HepG2 (cell line): Measurements from ENCODE around the gene EXOSC9. TPM values are rescaled to one million over a fixed set of nuclear protein-coding genes. Genes with fewer than 3 reads are reported as not detected.

ENCODE experiments used
- ATAC-seq: fragments of 200-7000 bp; cut with Tn5 transposase; 3 replicates; pipeline ENCODE4 v1.9.1; 2020; ENCODE audit warnings: mild to moderate bottlenecking, moderate library complexity
- BruUV-seq: library from RNA; stranded (reverse); fragments of 400-500 nt; replicated peaks from 2 replicates; lab custom pipeline; 2021; lab: Mats Ljungman, UMichigan
- CTCF ChIA-PET: fragments of 300-600 bp; formaldehyde crosslinking; extraction: SDS; loops from one replicate; lab custom pipeline; 2021; ENCODE audit warnings: low total read pairs, inconsistent platforms, low intra/inter-chr PET ratio; lab: Yijun Ruan, JAX
- POLR2A ChIA-PET: fragments of 350-600 bp; sonication (Branson Sonifier 250); formaldehyde crosslinking; loops from one replicate; lab custom pipeline; 2020; ENCODE audit warnings: antibody characterized with exemption, inconsistent platforms; lab: Yijun Ruan, JAX
- DNase-seq: peaks from one replicate; pipeline ENCODE4 v3.0.0-alpha.2; 2015; ENCODE audit warnings: low spot score
- FAIRE-seq: peaks from 3 replicates; lab custom pipeline; 2011; peaks lifted over from hg19 to GRCh38; lab: Jason Lieb, UNC
- H2AFZ ChIP-seq: one replicate; pipeline ENCODE4 v1.6.1; 2011; ENCODE audit warnings: low read length, inconsistent platforms
- H3K27ac ChIP-seq: fragments of 300-600 bp; 3 replicates; pipeline ENCODE4 v1.8.0; 2011; ENCODE audit warnings: mixed run types, mild to moderate bottlenecking, mixed read lengths, low read length, inconsistent platforms; ENCODE audit not compliant: insufficient read depth; ENCODE audit errors: extremely low read length
- H3K27me3 ChIP-seq, 2 experiments: fragments of 200-600 bp in 1 of 2; 2 replicates in 1 of 2; 3 replicates in 1 of 2; pipeline versions ENCODE4 v1.6.0 to v1.8.0; 2011; ENCODE audit warnings: low read length in 2 of 2, mild to moderate bottlenecking in 2 of 2, moderate library complexity in 2 of 2, inconsistent platforms in 1 of 2; ENCODE audit not compliant: insufficient read depth in 2 of 2, control insufficient read depth in 1 of 2
- H3K36me3 ChIP-seq, 2 experiments: fragments of 200-600 bp in 1 of 2; replicated peaks in 1 of 2; 2 replicates in 1 of 2; 3 replicates in 1 of 2; pipeline versions ENCODE4 v1.5.1 to v1.8.0; 2011; ENCODE audit warnings: low read length in 2 of 2, inconsistent platforms in 1 of 2; ENCODE audit not compliant: insufficient read depth in 2 of 2, control insufficient read depth in 1 of 2
- H3K4me1 ChIP-seq: 2 replicates; pipeline ENCODE4 v1.5.1; 2012; ENCODE audit warnings: low read length, inconsistent platforms; ENCODE audit not compliant: insufficient read depth
- H3K4me2 ChIP-seq: 2 replicates; pipeline ENCODE4 v1.6.0; 2011; ENCODE audit warnings: low read depth, low read length, inconsistent platforms
- H3K4me3 ChIP-seq, 3 experiments: fragments of 200-600 bp in 1 of 3; sonication (generic), shearing (Covaris generic) in 1 of 3; replicated peaks in 1 of 3; 2 replicates each; pipeline ENCODE4 v1.5.1; 2011 to 2016; ENCODE audit warnings: low read length in 3 of 3, inconsistent platforms in 2 of 3, low read depth in 2 of 3, mild to moderate bottlenecking in 2 of 3, control low read depth in 1 of 3, mixed read lengths in 1 of 3; ENCODE audit not compliant: insufficient read depth in 1 of 3
- H3K79me2 ChIP-seq: one replicate; pipeline ENCODE4 v1.6.1; 2011; ENCODE audit warnings: low read length, inconsistent platforms; ENCODE audit not compliant: insufficient read depth
- H3K9ac ChIP-seq: 2 replicates; pipeline ENCODE4 v1.6.0; 2011; ENCODE audit warnings: mild to moderate bottlenecking, low read depth, low read length, inconsistent platforms; ENCODE audit not compliant: insufficient read depth
- H3K9me3 ChIP-seq: 2 replicates; pipeline ENCODE4 v1.5.1; 2012; ENCODE audit warnings: mild to moderate bottlenecking, low read length
- H4K20me1 ChIP-seq: 2 replicates; pipeline ENCODE4 v1.6.0; 2011; ENCODE audit warnings: inconsistent platforms, mild to moderate bottlenecking, low read length, moderate library complexity; ENCODE audit not compliant: insufficient read depth
- ZNF205 ChIP-seq: IDR thresholded peaks from 2 replicates; pipeline ENCODE4 v1.6.1; 2018; ENCODE audit warnings: missing biosample characterization, missing genetic modification reagents
- ZNF264 ChIP-seq: sonication (generic); formaldehyde crosslinking; IDR thresholded peaks from 2 replicates; pipeline ENCODE4 v1.4.0; 2020; ENCODE audit warnings: missing genetic modification reagents
- ZNF282 ChIP-seq: fragments of 450-650 bp; IDR thresholded peaks from 2 replicates; pipeline ENCODE4 v1.6.1; 2018; ENCODE audit not compliant: partially characterized antibody
- WGBS: methylation state at CpG from one replicate; pipeline ENCODE4 v1.1.6; 2017; ENCODE audit warnings: low lambda C conversion rate; 5-methylcytosine and 5-hydroxymethylcytosine counted together
- in situ Hi-C: cut with HindIII; loops from 2 replicates; pipeline ENCODE4 v1.10.0; 2017; ENCODE audit warnings: low pct_unique_long_range_greater_than_20kb; ENCODE audit not compliant: extremely low pct_ligation_motif_present
- intact Hi-C: fragments of 100-400 bp; cut with micrococcal nuclease; formaldehyde crosslinking; loops from one replicate; pipeline ENCODE4 v1.10.0; 2022; ENCODE audit not compliant: unreplicated experiment
- polyA plus RNA-seq, 8 experiments: library from polyadenylated mRNA; depleted of rRNA in 3 of 8; stranded (reverse) in 7 of 8; unstranded in 1 of 8; fragments of >200 nt; fragmentation: Illumina TruSeq in 4 of 8; extraction: Trizol in 4 of 8; gene quantifications; 2 replicates each; pipeline versions ENCODE4 v1.2.1 to v1.2.3, GENCODE V29; 2011 to 2016; ENCODE audit warnings: low read depth in 4 of 8, missing spikeins in 1 of 8, mixed read lengths in 1 of 8; ENCODE audit not compliant: insufficient read depth in 1 of 8
- total RNA-seq, 5 experiments: library from RNA; depleted of rRNA; stranded (reverse); fragments of >200 nt; fragmentation: Illumina TruSeq; extraction: Trizol; gene quantifications; 2 replicates each; pipeline ENCODE4 v1.2.3, GENCODE V29; 2016; ENCODE audit warnings: low read depth in 1 of 5

Gene EXOSC9
- total and polyA plus RNA-seq, 2 of the 13 experiments (the other 11 are each of a cell fraction or from before 2014, with no cell fraction given) = 26.0 to 48.0 TPM

GRCh38 chr4:121784401-121784800 is 16.7 kb upstream of the EXOSC9 start:
- no peak overlapping the region for H3K9ac ChIP-seq
- ChIA-PET CTCF (no interaction called here), POLR2A (no interaction called here)
- no peaks in the 10 kb centered on the region for H3K9me3 ChIP-seq
- H3K4me3 ChIP-seq = no peak overlapping the region
- no peaks in the 10 kb centered on the region for H3K4me1 ChIP-seq
- H4K20me1 ChIP-seq = no peaks in the 10 kb centered on the region
- in situ Hi-C loops = no loop called here
- H3K79me2 ChIP-seq = no peaks in the 10 kb centered on the region
- DNase-seq (no peak), ATAC-seq (no peak), FAIRE-seq (no peak)
- no peak for TF ChIP-seq ZNF282
- peak; percentile 83; the same call in 1 of the 2 replicates for TF ChIP-seq ZNF264
- WGBS = 80% methylated on average over 1 of the region's 1 CpG
- H3K36me3 ChIP-seq = no peaks in the 10 kb centered on the region
- no TSS peak for BruUV-seq
- intact Hi-C loops = no loop called here
- H3K27me3 ChIP-seq = no peaks in the 10 kb centered on the region
- H3K27ac ChIP-seq = no peak overlapping the region
- H3K4me2 ChIP-seq = no peak overlapping the region
- H2AFZ ChIP-seq = no peak overlapping the region

- Histone ChIP-seq H3K9ac (no peak overlapping the region), H3K9me3 (no peaks in the 10 kb centered on the region), H4K20me1 (no peaks in the 10 kb centered on the region), H3K27ac (no peak overlapping the region), H3K27me3 (no peaks in the 10 kb centered on the region), H3K4me3 (no peak overlapping the region), H2AFZ (no peak overlapping the region), H3K36me3 (no peaks in the 10 kb centered on the region), H3K4me1 (no peaks in the 10 kb centered on the region), H3K79me2 (no peaks in the 10 kb centered on the region), H3K4me2 (no peak overlapping the region)
- ATAC-seq (peak; percentile 52), DNase-seq (no peak), FAIRE-seq (no peak)
- ChIA-PET POLR2A (no interaction called here), CTCF (no interaction called here)
- TF ChIP-seq ZNF205 (CRISPR knock-in tag) = no peak
- in situ Hi-C loops = no loop called here
- BruUV-seq = no TSS peak
- intact Hi-C loops = no loop called here
- WGBS = 8% methylated on average over 2 of the region's 2 CpGs
Observed at GRCh38 chr4:121784975-121785374, 16.1 kb upstream of the EXOSC9 start.
